SU-DHL-6 (cell line): ENCODE data around the gene AURKAIP1.

Experiments used
- H2AFZ ChIP-seq: fragments of 200-600 bp; sonication (generic); 2 replicates; pipeline ENCODE4 v1.6.1; 2014; ENCODE audit warnings: low read depth, mild to moderate bottlenecking, moderate library complexity, mixed read lengths, antibody characterized with exemption, low read length; ENCODE audit not compliant: severe bottlenecking
- H3F3A ChIP-seq: fragments of 200-600 bp; shearing (Covaris generic); 2 replicates; pipeline ENCODE4 v1.6.0; 2016; ENCODE audit warnings: antibody characterized with exemption, mild to moderate bottlenecking; ENCODE audit not compliant: insufficient read depth
- H3K27ac ChIP-seq: fragments of 200-600 bp; sonication (generic); 2 replicates; pipeline ENCODE4 v1.5.1; 2016; ENCODE audit warnings: low read depth, mild to moderate bottlenecking, low read length, moderate library complexity, mixed read lengths
- H3K27me3 ChIP-seq: fragments of 200-600 bp; sonication (generic), shearing (Covaris generic); 2 replicates; pipeline ENCODE4 v1.6.0; 2014; ENCODE audit warnings: mild to moderate bottlenecking, low read length
- H3K36me3 ChIP-seq: fragments of 200-600 bp; sonication (generic); 2 replicates; pipeline ENCODE4 v1.6.1; 2014; ENCODE audit warnings: mild to moderate bottlenecking, low read length, mixed read lengths
- H3K4me2 ChIP-seq: fragments of 300-600, 200-600 bp; shearing (Covaris generic), sonication (generic); 2 replicates; pipeline ENCODE4 v1.6.0; 2014; ENCODE audit warnings: low read length, low read depth, mild to moderate bottlenecking; ENCODE audit not compliant: poor library complexity, severe bottlenecking
- H3K4me3 ChIP-seq: fragments of 200-600 bp; sonication (generic); 2 replicates; pipeline ENCODE4 v1.5.1; 2014; ENCODE audit warnings: antibody characterized with exemption, low read length, mild to moderate bottlenecking, mixed read lengths; ENCODE audit not compliant: insufficient read depth, poor library complexity, severe bottlenecking
- H3K79me2 ChIP-seq: fragments of 200-600 bp; sonication (generic); 2 replicates; pipeline ENCODE4 v1.6.1; 2014; ENCODE audit warnings: mild to moderate bottlenecking, low read length, moderate library complexity; ENCODE audit not compliant: insufficient read depth
- H3K9ac ChIP-seq: fragments of 200-600 bp; sonication (generic); 2 replicates; pipeline ENCODE4 v1.7.0; 2014; ENCODE audit warnings: mild to moderate bottlenecking, low read length
- H3K9me2 ChIP-seq: fragments of 200-600 bp; sonication (generic); replicated peaks from 2 replicates; pipeline ENCODE4 v1.6.1; 2014; ENCODE audit warnings: low read length; ENCODE audit not compliant: insufficient read depth
- H3K9me3 ChIP-seq: fragments of 200-600 bp; sonication (generic); 2 replicates; pipeline ENCODE4 v1.6.1; 2014; ENCODE audit warnings: low read length, mixed read lengths; ENCODE audit not compliant: insufficient read depth
- H4K20me1 ChIP-seq: fragments of 200-600 bp; sonication (generic); 2 replicates; pipeline ENCODE4 v1.6.1; 2014; ENCODE audit warnings: low read depth, mild to moderate bottlenecking, antibody characterized with exemption, low read length, moderate library complexity, mixed read lengths
- CTCF ChIP-seq: fragments of 200-600 bp; sonication (generic); IDR thresholded peaks from one replicate; pipeline ENCODE4 v1.5.1; 2017; ENCODE audit warnings: antibody characterized with exemption, mild to moderate bottlenecking, low read length, moderate library complexity; ENCODE audit not compliant: insufficient read depth, poor library complexity, severe bottlenecking
- EZH2phosphoT487 ChIP-seq: fragments of 200-600 bp; sonication (generic), shearing (Covaris generic); conservative IDR thresholded peaks from 2 replicates; pipeline ENCODE4 v1.6.1; 2018; ENCODE audit warnings: mild to moderate bottlenecking, antibody characterized with exemption, low read length, moderate library complexity, mixed read lengths

The AURKAIP1 gene

GRCh38 chr1:1332774-1333480 lies 42.1 kb downstream of the AURKAIP1 start:
- no peak overlapping the region for H3K4me2 ChIP-seq
- no peak overlapping the region for H3K4me3 ChIP-seq
- H3K36me3 ChIP-seq: no peaks in the 10 kb centered on the region
- H3F3A ChIP-seq: no peaks in the 10 kb centered on the region
- H2AFZ ChIP-seq: no peak overlapping the region
- H3K27me3 ChIP-seq: no peaks in the 10 kb centered on the region
- H4K20me1 ChIP-seq: no peaks in the 10 kb centered on the region
- no peaks in the 10 kb centered on the region for H3K79me2 ChIP-seq
- no peaks in the 10 kb centered on the region for H3K9me3 ChIP-seq
- H3K27ac ChIP-seq: no peak overlapping the region
- TF ChIP-seq EZH2phosphoT487: no peak
- no peak overlapping the region for H3K9ac ChIP-seq
- H3K9me2 ChIP-seq: no peaks in the 10 kb centered on the region

- H3K4me2 ChIP-seq: no peak overlapping the region
- no peak overlapping the region for H2AFZ ChIP-seq
- H3K36me3 ChIP-seq: no peaks in the 10 kb centered on the region
- H3K27me3 ChIP-seq: no peaks in the 10 kb centered on the region
- no peaks in the 10 kb centered on the region for H3F3A ChIP-seq
- H4K20me1 ChIP-seq: no peaks in the 10 kb centered on the region
- TF ChIP-seq EZH2phosphoT487: no peak
- TF ChIP-seq CTCF: no peak
- H3K9me3 ChIP-seq: no peaks in the 10 kb centered on the region
- no peaks in the 10 kb centered on the region for H3K9me2 ChIP-seq
- no peak overlapping the region for H3K9ac ChIP-seq
- no peak overlapping the region for H3K4me3 ChIP-seq
- no peak overlapping the region for H3K27ac ChIP-seq
- H3K79me2 ChIP-seq: no peaks in the 10 kb centered on the region
Observed at GRCh38 chr1:1332031-1332755, 42.8 kb downstream of the AURKAIP1 start.

- H3K4me3 ChIP-seq: no peak within 1 kb of the TSS
- no peaks in the 10 kb centered on the region for H3K9me3 ChIP-seq
- no peaks in the 10 kb centered on the region for H4K20me1 ChIP-seq
- no peak within 1 kb of the TSS for H3K4me2 ChIP-seq
- no peaks in the 10 kb centered on the region for H3K36me3 ChIP-seq
- no peaks in the 10 kb centered on the region for H3K9me2 ChIP-seq
- TF ChIP-seq CTCF (no peak), EZH2phosphoT487 (no peak)
- no peak within 1 kb of the TSS for H2AFZ ChIP-seq
- no peaks in the 10 kb centered on the region for H3K27me3 ChIP-seq
- H3K79me2 ChIP-seq: no peaks in the 10 kb centered on the region
- no peak within 1 kb of the TSS for H3K27ac ChIP-seq
- H3K9ac ChIP-seq: no peak within 1 kb of the TSS
- no peaks in the 10 kb centered on the region for H3F3A ChIP-seq
Observed at GRCh38 chr1:1331068-1331965, 43.7 kb downstream of the AURKAIP1 start, which contains the start of gene TAS1R3. TSS of gene TAS1R3 (plus strand) at chr1:1331280. CDS start at chr1:1331346, 66 bp downstream.
